HPDE6-E6E7 (cell line): Measurements from ENCODE around the gene BRSK2.
A peak's percentile ranks its signal among the peaks of the same experiment; 100 is the strongest.
"Not testable (repeated sequence)": the region's sequence is repeated elsewhere in the genome, so short reads cannot be mapped to it uniquely, and the experiment has no call there.

Experiments used
- DNase-seq: peaks from one replicate; pipeline ENCODE4 v3.0.0; 2011; ENCODE audit warnings: missing footprints; ENCODE audit errors: extremely low spot score

BRSK2 gene

GRCh38 chr11:1409108-1409851, 19.5 kb downstream of the BRSK2 start:
- DNase-seq = no peak

GRCh38 chr11:1409852-1410125, 20.1 kb downstream of the BRSK2 start:
- not testable (repeated sequence) for DNase-seq

- no peak for DNase-seq
Observed at GRCh38 chr11:1410366-1411291, 20.9 kb downstream of the BRSK2 start.

GRCh38 chr11:1411301-1411700, 21.6 kb downstream of the BRSK2 start:
- no peak for DNase-seq

- not testable (repeated sequence) for DNase-seq
Observed at GRCh38 chr11:1411739-1412138, 22.0 kb downstream of the BRSK2 start.

- DNase-seq = no peak
Observed at GRCh38 chr11:1412377-1413095, 22.8 kb downstream of the BRSK2 start.

GRCh38 chr11:1414650-1415049, 24.9 kb downstream of the BRSK2 start:
- no peak for DNase-seq

GRCh38 chr11:1415631-1416030, 25.9 kb downstream of the BRSK2 start:
- no peak for DNase-seq

GRCh38 chr11:1418192-1418795, 28.6 kb downstream of the BRSK2 start:
- DNase-seq = not testable (repeated sequence)

GRCh38 chr11:1419811-1420210, 30.1 kb downstream of the BRSK2 start:
- no peak for DNase-seq

- no peak for DNase-seq
Observed at GRCh38 chr11:1421291-1421690, 31.6 kb downstream of the BRSK2 start.

- DNase-seq = no peak
Observed at GRCh38 chr11:1422481-1422880, 32.7 kb downstream of the BRSK2 start.

- no peak for DNase-seq
Observed at GRCh38 chr11:1422981-1423380, 33.2 kb downstream of the BRSK2 start.

- not testable (repeated sequence) for DNase-seq
Observed at GRCh38 chr11:1423406-1423805, 33.7 kb downstream of the BRSK2 start.

- DNase-seq = no peak
Observed at GRCh38 chr11:1425006-1425405, 35.3 kb downstream of the BRSK2 start.

GRCh38 chr11:1425439-1425838, 35.7 kb downstream of the BRSK2 start:
- no peak for DNase-seq

- DNase-seq = no peak
Observed at GRCh38 chr11:1428762-1429316, 39.1 kb downstream of the BRSK2 start.

GRCh38 chr11:1433568-1433967, 43.8 kb downstream of the BRSK2 start:
- DNase-seq = no peak

- no peak for DNase-seq
Observed at GRCh38 chr11:1433977-1434640, 44.4 kb downstream of the BRSK2 start.

GRCh38 chr11:1435479-1435819, 45.7 kb downstream of the BRSK2 start:
- DNase-seq = not testable (repeated sequence)

GRCh38 chr11:1435820-1436467, 46.2 kb downstream of the BRSK2 start:
- peak; percentile 32 for DNase-seq
